HepG2 (cell line): ENCODE measurements around the gene QSER1. TPM values are rescaled to one million over a fixed set of nuclear protein-coding genes. Genes with fewer than 3 reads are reported as not detected.

Experiments used
- ATAC-seq: fragments of 200-7000 bp; cut with Tn5 transposase; 3 replicates; pipeline ENCODE4 v1.9.1; 2020; ENCODE audit warnings: mild to moderate bottlenecking, moderate library complexity
- BruUV-seq: library from RNA; stranded (reverse); fragments of 400-500 nt; replicated peaks from 2 replicates; lab custom pipeline; 2021; lab: Mats Ljungman, UMichigan
- CTCF ChIA-PET: fragments of 300-600 bp; formaldehyde crosslinking; extraction: SDS; loops from one replicate; lab custom pipeline; 2021; ENCODE audit warnings: low total read pairs, inconsistent platforms, low intra/inter-chr PET ratio; lab: Yijun Ruan, JAX
- POLR2A ChIA-PET: fragments of 350-600 bp; sonication (Branson Sonifier 250); formaldehyde crosslinking; loops from one replicate; lab custom pipeline; 2020; ENCODE audit warnings: antibody characterized with exemption, inconsistent platforms; lab: Yijun Ruan, JAX
- DNase-seq: peaks from one replicate; pipeline ENCODE4 v3.0.0-alpha.2; 2015; ENCODE audit warnings: low spot score
- FAIRE-seq: peaks from 3 replicates; lab custom pipeline; 2011; peaks lifted over from hg19 to GRCh38; lab: Jason Lieb, UNC
- H2AFZ ChIP-seq: one replicate; pipeline ENCODE4 v1.6.1; 2011; ENCODE audit warnings: low read length, inconsistent platforms
- H3K27ac ChIP-seq: fragments of 300-600 bp; 3 replicates; pipeline ENCODE4 v1.8.0; 2011; ENCODE audit warnings: mixed run types, mild to moderate bottlenecking, mixed read lengths, low read length, inconsistent platforms; ENCODE audit not compliant: insufficient read depth; ENCODE audit errors: extremely low read length
- H3K27me3 ChIP-seq, 2 experiments: fragments of 200-600 bp in 1 of 2; 2 replicates in 1 of 2; 3 replicates in 1 of 2; pipeline versions ENCODE4 v1.6.0 to v1.8.0; 2011; ENCODE audit warnings: low read length in 2 of 2, mild to moderate bottlenecking in 2 of 2, moderate library complexity in 2 of 2, inconsistent platforms in 1 of 2; ENCODE audit not compliant: insufficient read depth in 2 of 2, control insufficient read depth in 1 of 2
- H3K36me3 ChIP-seq, 2 experiments: fragments of 200-600 bp in 1 of 2; replicated peaks in 1 of 2; 2 replicates in 1 of 2; 3 replicates in 1 of 2; pipeline versions ENCODE4 v1.5.1 to v1.8.0; 2011; ENCODE audit warnings: low read length in 2 of 2, inconsistent platforms in 1 of 2; ENCODE audit not compliant: insufficient read depth in 2 of 2, control insufficient read depth in 1 of 2
- H3K4me1 ChIP-seq: 2 replicates; pipeline ENCODE4 v1.5.1; 2012; ENCODE audit warnings: low read length, inconsistent platforms; ENCODE audit not compliant: insufficient read depth
- H3K4me2 ChIP-seq: 2 replicates; pipeline ENCODE4 v1.6.0; 2011; ENCODE audit warnings: low read depth, low read length, inconsistent platforms
- H3K4me3 ChIP-seq, 3 experiments: fragments of 200-600 bp in 1 of 3; sonication (generic), shearing (Covaris generic) in 1 of 3; replicated peaks in 1 of 3; 2 replicates each; pipeline ENCODE4 v1.5.1; 2011 to 2016; ENCODE audit warnings: low read length in 3 of 3, inconsistent platforms in 2 of 3, low read depth in 2 of 3, mild to moderate bottlenecking in 2 of 3, control low read depth in 1 of 3, mixed read lengths in 1 of 3; ENCODE audit not compliant: insufficient read depth in 1 of 3
- H3K79me2 ChIP-seq: one replicate; pipeline ENCODE4 v1.6.1; 2011; ENCODE audit warnings: low read length, inconsistent platforms; ENCODE audit not compliant: insufficient read depth
- H3K9ac ChIP-seq: 2 replicates; pipeline ENCODE4 v1.6.0; 2011; ENCODE audit warnings: mild to moderate bottlenecking, low read depth, low read length, inconsistent platforms; ENCODE audit not compliant: insufficient read depth
- H3K9me3 ChIP-seq: 2 replicates; pipeline ENCODE4 v1.5.1; 2012; ENCODE audit warnings: mild to moderate bottlenecking, low read length
- H4K20me1 ChIP-seq: 2 replicates; pipeline ENCODE4 v1.6.0; 2011; ENCODE audit warnings: inconsistent platforms, mild to moderate bottlenecking, low read length, moderate library complexity; ENCODE audit not compliant: insufficient read depth
- CEBPB ChIP-seq: IDR thresholded peaks from 2 replicates; pipeline ENCODE4 v1.6.1; 2011; ENCODE audit warnings: low read depth, low read length, improper control_type of control experiment, borderline replicate concordance
- EZH2 ChIP-seq: conservative IDR thresholded peaks from 2 replicates; pipeline ENCODE4 v1.6.1; 2012; ENCODE audit warnings: mild to moderate bottlenecking, low read depth, low read length, moderate library complexity
- FOXC1 ChIP-seq: sonication (generic); formaldehyde crosslinking; IDR thresholded peaks from 2 replicates; pipeline ENCODE4 v1.8.0; 2022; ENCODE audit warnings: mild to moderate bottlenecking, missing genetic modification reagents, borderline replicate concordance
- GFI1 ChIP-seq: sonication (generic); formaldehyde crosslinking; IDR thresholded peaks from 2 replicates; pipeline ENCODE4 v1.5.0; 2020; ENCODE audit warnings: missing genetic modification reagents, mild to moderate bottlenecking, borderline replicate concordance
- KDM1A ChIP-seq: IDR thresholded peaks from 2 replicates; pipeline ENCODE4 v1.6.1; 2016; ENCODE audit warnings: missing compliant biosample characterization
- MAFK ChIP-seq, 2 experiments: IDR thresholded peaks in 1 of 2; conservative IDR thresholded peaks in 1 of 2; 2 replicates each; pipeline ENCODE4 v1.6.1; 2011; ENCODE audit warnings: improper control_type of control experiment in 2 of 2, low read length in 2 of 2
- MIXL1 ChIP-seq: IDR thresholded peaks from 2 replicates; pipeline ENCODE4 v1.6.1; 2016
- NCOA1 ChIP-seq: sonication (generic); formaldehyde crosslinking; IDR thresholded peaks from 2 replicates; pipeline ENCODE4 v1.9.0; 2021; ENCODE audit warnings: missing genetic modification reagents
- NFATC3 ChIP-seq: sonication (generic); formaldehyde crosslinking; IDR thresholded peaks from 2 replicates; pipeline ENCODE4 v1.5.1; 2020; ENCODE audit warnings: mild to moderate bottlenecking, missing genetic modification reagents
- POLR2A ChIP-seq, 2 experiments: IDR thresholded peaks; 2 replicates each; pipeline ENCODE4 v1.6.1; 2011; ENCODE audit warnings: low read depth in 2 of 2, low read length in 2 of 2, mild to moderate bottlenecking in 1 of 2, moderate library complexity in 1 of 2; ENCODE audit not compliant: insufficient read depth in 1 of 2
- SIX1 ChIP-seq: sonication (generic); formaldehyde crosslinking; IDR thresholded peaks from 2 replicates; pipeline ENCODE4 v1.4.0; 2020; ENCODE audit warnings: missing genetic modification reagents, borderline replicate concordance
- SUZ12 ChIP-seq: fragments of 150-350 bp; IDR thresholded peaks from 2 replicates; pipeline ENCODE4 v1.6.1; 2014; ENCODE audit warnings: low read depth, low read length
- ZBTB7A ChIP-seq: sonication (generic); formaldehyde crosslinking; IDR thresholded peaks from 2 replicates; pipeline ENCODE4 v1.8.0; 2022; ENCODE audit warnings: mild to moderate bottlenecking, missing genetic modification reagents
- WGBS: methylation state at CpG from one replicate; pipeline ENCODE4 v1.1.6; 2017; ENCODE audit warnings: low lambda C conversion rate; 5-methylcytosine and 5-hydroxymethylcytosine counted together
- in situ Hi-C: cut with HindIII; loops from 2 replicates; pipeline ENCODE4 v1.10.0; 2017; ENCODE audit warnings: low pct_unique_long_range_greater_than_20kb; ENCODE audit not compliant: extremely low pct_ligation_motif_present
- intact Hi-C: fragments of 100-400 bp; cut with micrococcal nuclease; formaldehyde crosslinking; loops from one replicate; pipeline ENCODE4 v1.10.0; 2022; ENCODE audit not compliant: unreplicated experiment
- polyA plus RNA-seq, 8 experiments: library from polyadenylated mRNA; depleted of rRNA in 3 of 8; stranded (reverse) in 7 of 8; unstranded in 1 of 8; fragments of >200 nt; fragmentation: Illumina TruSeq in 4 of 8; extraction: Trizol in 4 of 8; gene quantifications; 2 replicates each; pipeline versions ENCODE4 v1.2.1 to v1.2.3, GENCODE V29; 2011 to 2016; ENCODE audit warnings: low read depth in 4 of 8, missing spikeins in 1 of 8, mixed read lengths in 1 of 8; ENCODE audit not compliant: insufficient read depth in 1 of 8
- total RNA-seq, 5 experiments: library from RNA; depleted of rRNA; stranded (reverse); fragments of >200 nt; fragmentation: Illumina TruSeq; extraction: Trizol; gene quantifications; 2 replicates each; pipeline ENCODE4 v1.2.3, GENCODE V29; 2016; ENCODE audit warnings: low read depth in 1 of 5
- TF ChIP-seq, protein P1 (sequence below): IDR thresholded peaks from 2 replicates; pipeline ENCODE4 v1.6.1; 2016

QSER1 gene
- total and polyA plus RNA-seq, 2 of the 13 experiments (the other 11 are each of a cell fraction or from before 2014, with no cell fraction given) = 8.9 to 17.3 TPM

DNA sequence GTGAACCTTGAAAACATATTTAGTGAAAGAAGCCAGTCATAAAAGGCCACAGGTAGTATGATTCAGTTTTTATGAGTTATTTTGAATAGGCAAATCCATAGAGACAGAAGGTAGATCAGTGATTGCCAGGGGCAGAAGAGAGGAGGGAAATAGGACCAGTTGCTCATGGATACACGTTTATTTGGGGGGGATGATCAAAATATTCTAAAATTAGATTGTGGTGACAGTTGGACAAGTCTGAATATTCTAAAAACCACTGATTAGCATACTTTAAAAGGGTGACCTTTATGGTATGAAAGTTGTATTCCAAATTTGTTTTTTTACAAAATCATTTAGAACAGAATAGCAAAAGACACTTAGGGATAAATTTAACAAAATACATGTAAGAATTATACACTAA is 28.6 kb downstream of the QSER1 start:
- BruUV-seq = no TSS peak
- no peaks in the 10 kb centered on the region for H3K4me1 ChIP-seq
- no peak for FAIRE-seq
- no peak overlapping the region for H3K4me3 ChIP-seq
- no peak for ATAC-seq
- ChIA-PET POLR2A (no interaction called here), CTCF (no interaction called here)
- TF ChIP-seq ZBTB7A (CRISPR knock-in tag) = no peak
- TF ChIP-seq GFI1 (CRISPR knock-in tag) = no peak
- TF ChIP-seq MAFK (conservative IDR thresholded peaks at IDR 0.05 in 1 of 2, IDR thresholded peaks at IDR 0.05 in 1 of 2; ENCODE audit: low read length in 2 of 2) = no peak
- TF ChIP-seq FOXC1 (CRISPR knock-in tag) = no peak
- TF ChIP-seq SUZ12 = no peak
- no peak for TF ChIP-seq SIX1 (CRISPR knock-in tag)
- no peak for TF ChIP-seq EZH2
- H4K20me1 ChIP-seq = no peaks in the 10 kb centered on the region
- no peak overlapping the region for H2AFZ ChIP-seq
- no peaks in the 10 kb centered on the region for H3K9me3 ChIP-seq
- intact Hi-C loops (no loop called here), in situ Hi-C loops (no loop called here)
- no peak for DNase-seq
- WGBS = 95% methylated on average over 1 of the region's 1 CpG
- H3K4me2 ChIP-seq = no peak overlapping the region
- H3K36me3 ChIP-seq = no peaks in the 10 kb centered on the region; a peak in 2 of 5 replicates
- H3K79me2 ChIP-seq = peaks cover 53% of the 10 kb centered on the region
- H3K27me3 ChIP-seq = no peaks in the 10 kb centered on the region
- no peak overlapping the region for H3K27ac ChIP-seq
- H3K9ac ChIP-seq = no peak overlapping the region

DNA sequence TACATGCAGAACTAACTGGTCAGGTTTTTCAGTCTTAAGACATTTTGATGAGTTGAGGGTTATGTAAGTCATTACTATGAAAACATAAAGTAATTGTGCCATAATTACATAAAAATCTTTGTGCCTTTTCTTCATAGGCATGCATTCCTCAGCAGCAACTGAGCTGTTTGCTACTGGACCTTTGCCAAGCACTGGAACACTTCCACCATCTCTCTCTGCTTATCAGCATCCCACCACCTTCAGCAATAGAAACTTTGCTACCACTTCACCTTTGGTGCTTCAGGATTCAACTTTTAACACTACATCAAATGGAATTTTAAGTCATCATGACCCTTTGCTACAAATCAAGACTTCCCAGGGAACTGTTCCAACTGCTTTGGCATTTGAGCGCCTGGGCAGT is 39.0 kb downstream of the QSER1 start:
- in situ Hi-C loops = no loop called here
- CTCF ChIA-PET = no interaction called here
- peaks cover 7 to 55% of the 10 kb centered on the region in 2 experiments for H3K36me3 ChIP-seq
- FAIRE-seq = no peak
- TF ChIP-seq NFATC3 (CRISPR knock-in tag) (no peak), POLR2A (IDR thresholded peaks at IDR 0.05; ENCODE audit: insufficient read depth in 1 of 2, low read depth in 2 of 2, low read length in 2 of 2) (no peak), CEBPB (no peak), MIXL1 (CRISPR knock-in tag) (no peak), NCOA1 (no peak), KDM1A (CRISPR knock-in tag) (no peak)
- TF ChIP-seq, protein P1, sequence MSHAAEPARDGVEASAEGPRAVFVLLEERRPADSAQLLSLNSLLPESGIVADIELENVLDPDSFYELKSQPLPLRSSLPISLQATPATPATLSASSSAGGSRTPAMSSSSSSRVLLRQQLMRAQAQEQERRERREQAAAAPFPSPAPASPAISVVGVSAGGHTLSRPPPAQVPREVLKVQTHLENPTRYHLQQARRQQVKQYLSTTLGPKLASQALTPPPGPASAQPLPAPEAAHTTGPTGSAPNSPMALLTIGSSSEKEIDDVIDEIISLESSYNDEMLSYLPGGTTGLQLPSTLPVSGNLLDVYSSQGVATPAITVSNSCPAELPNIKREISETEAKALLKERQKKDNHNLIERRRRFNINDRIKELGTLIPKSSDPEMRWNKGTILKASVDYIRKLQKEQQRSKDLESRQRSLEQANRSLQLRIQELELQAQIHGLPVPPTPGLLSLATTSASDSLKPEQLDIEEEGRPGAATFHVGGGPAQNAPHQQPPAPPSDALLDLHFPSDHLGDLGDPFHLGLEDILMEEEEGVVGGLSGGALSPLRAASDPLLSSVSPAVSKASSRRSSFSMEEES (CRISPR knock-in tag) = no peak
- TF ChIP-seq, all 625 proteins: peak for 0
- Histone ChIP-seq H3K4me2 (no peak overlapping the region), H3K4me1 (no peaks in the 10 kb centered on the region), H4K20me1 (no peaks in the 10 kb centered on the region), H3K4me3 (no peak overlapping the region), H2AFZ (no peak overlapping the region), H3K9me3 (no peaks in the 10 kb centered on the region), H3K9ac (no peak overlapping the region), H3K79me2 (no peaks in the 10 kb centered on the region), H3K27ac (no peak overlapping the region), H3K27me3 (no peaks in the 10 kb centered on the region)
- POLR2A ChIA-PET = no interaction called here
- intact Hi-C loops = no loop called here
- BruUV-seq = no TSS peak
- DNase-seq (no peak), ATAC-seq (no peak)
- 100% methylated on average over 1 of the region's 1 CpG for WGBS
